Epithelial cell of proximal tubule (primary cell): Measurements from ENCODE around the gene HSPA12A. TPM values are rescaled to one million over a fixed set of nuclear protein-coding genes. Genes with fewer than 3 reads are reported as not detected.

Experiments used
- DNase-seq: peaks from one replicate; pipeline ENCODE4 v3.0.0-alpha.2; 2011; ENCODE audit warnings: low read depth
- H3K4me3 ChIP-seq: 2 replicates; pipeline ENCODE4 v1.5.1; 2011; ENCODE audit warnings: low read depth, mild to moderate bottlenecking, low read length
- CTCF ChIP-seq: conservative IDR thresholded peaks from 2 replicates; pipeline ENCODE4 v1.5.1; 2012; ENCODE audit warnings: low read depth, mild to moderate bottlenecking, low read length
- total RNA-seq: library from RNA; depleted of rRNA; stranded (reverse); fragments of >200 nt; gene quantifications from 2 replicates; pipeline ENCODE4 v1.2.3, GENCODE V29; 2015

HSPA12A gene
- total RNA-seq, 1 donor from 2014 or later, result 13.0 TPM

GRCh38 chr10:116636976-116637375 lies 105.4 kb downstream of the HSPA12A start:
- no peak for DNase-seq
- TF ChIP-seq CTCF, result no peak
- no peak overlapping the region for H3K4me3 ChIP-seq

GRCh38 chr10:116636385-116636784 lies 106.0 kb downstream of the HSPA12A start:
- no peak for DNase-seq
- no peak for TF ChIP-seq CTCF
- no peak overlapping the region for H3K4me3 ChIP-seq

GRCh38 chr10:116634126-116634975 lies 108.0 kb downstream of the HSPA12A start:
- no peak for DNase-seq
- no peak for TF ChIP-seq CTCF
- no peak overlapping the region for H3K4me3 ChIP-seq

- no peak for DNase-seq
- no peak for TF ChIP-seq CTCF
These were observed 109.2 kb downstream of the HSPA12A start for GRCh38 chr10:116633216-116633600.

GRCh38 chr10:116632596-116633215 lies 109.7 kb downstream of the HSPA12A start:
- H3K4me3 ChIP-seq, result no peak overlapping the region
- DNase-seq, result no peak
- no peak for TF ChIP-seq CTCF

More at GRCh38 chr10:116633216-116633600, 109.2 kb downstream of the HSPA12A start:
- no peak overlapping the region for H3K4me3 ChIP-seq

GRCh38 chr10:116631871-116632295 lies 110.5 kb downstream of the HSPA12A start:
- no peak overlapping the region for H3K4me3 ChIP-seq
- no peak for TF ChIP-seq CTCF
- no peak for DNase-seq
